Urothelium cell line (cell line): ENCODE results near the gene CD36.

ENCODE experiments used
- DNase-seq: peaks from one replicate; pipeline ENCODE4 v3.0.0; 2011; ENCODE audit warnings: low spot score, mixed read lengths
- FAIRE-seq: peaks from 2 replicates; lab custom pipeline; 2011; peaks lifted over from hg19 to GRCh38; lab: Jason Lieb, UNC

CD36 gene

GRCh38 chr7:80623503-80624252 lies 14.8 kb upstream of the CD36 start:
- DNase-seq (no peak), FAIRE-seq (peak; percentile 50)

DNA sequence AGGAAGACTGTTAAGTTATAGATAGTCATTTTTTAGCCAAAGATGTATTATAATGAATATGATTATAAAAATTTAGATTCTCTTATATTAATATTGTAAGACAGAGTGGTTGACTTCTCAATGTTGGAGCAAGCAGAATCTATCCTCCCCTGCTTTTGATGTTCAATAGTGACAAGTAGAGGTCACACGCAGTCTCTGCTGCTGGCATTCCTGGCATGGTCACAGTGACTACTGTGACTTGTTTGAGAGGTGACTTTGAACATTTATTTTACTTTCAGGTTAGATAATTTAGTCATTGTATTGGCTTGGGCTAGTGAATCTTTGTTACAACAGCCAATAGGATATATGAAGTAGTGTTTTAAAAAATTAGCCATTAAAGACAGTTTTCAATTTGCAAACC lies 13.7 kb upstream of the CD36 start:
- DNase-seq: no peak
- FAIRE-seq: peak; percentile 9

DNA sequence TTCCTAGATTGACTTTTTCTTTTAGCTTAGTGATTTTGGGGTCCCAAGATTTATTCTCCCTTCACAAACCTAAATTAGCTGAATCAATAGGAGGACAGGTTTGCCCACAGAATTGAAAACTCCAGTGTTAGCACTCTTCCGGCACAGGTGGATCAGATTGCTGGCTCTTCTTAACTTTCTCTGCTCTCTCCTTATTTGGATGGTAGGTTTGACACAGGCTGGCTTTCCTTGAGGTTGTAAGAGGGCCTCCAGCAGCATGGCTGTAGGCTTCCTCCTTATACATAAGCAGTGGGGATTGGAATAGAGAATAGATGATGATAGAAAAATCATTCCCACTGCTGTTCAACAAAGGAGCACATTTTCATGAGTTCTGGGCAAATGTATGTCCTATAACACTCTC lies 9.4 kb upstream of the CD36 start:
- no peak for FAIRE-seq
- DNase-seq: no peak

DNA sequence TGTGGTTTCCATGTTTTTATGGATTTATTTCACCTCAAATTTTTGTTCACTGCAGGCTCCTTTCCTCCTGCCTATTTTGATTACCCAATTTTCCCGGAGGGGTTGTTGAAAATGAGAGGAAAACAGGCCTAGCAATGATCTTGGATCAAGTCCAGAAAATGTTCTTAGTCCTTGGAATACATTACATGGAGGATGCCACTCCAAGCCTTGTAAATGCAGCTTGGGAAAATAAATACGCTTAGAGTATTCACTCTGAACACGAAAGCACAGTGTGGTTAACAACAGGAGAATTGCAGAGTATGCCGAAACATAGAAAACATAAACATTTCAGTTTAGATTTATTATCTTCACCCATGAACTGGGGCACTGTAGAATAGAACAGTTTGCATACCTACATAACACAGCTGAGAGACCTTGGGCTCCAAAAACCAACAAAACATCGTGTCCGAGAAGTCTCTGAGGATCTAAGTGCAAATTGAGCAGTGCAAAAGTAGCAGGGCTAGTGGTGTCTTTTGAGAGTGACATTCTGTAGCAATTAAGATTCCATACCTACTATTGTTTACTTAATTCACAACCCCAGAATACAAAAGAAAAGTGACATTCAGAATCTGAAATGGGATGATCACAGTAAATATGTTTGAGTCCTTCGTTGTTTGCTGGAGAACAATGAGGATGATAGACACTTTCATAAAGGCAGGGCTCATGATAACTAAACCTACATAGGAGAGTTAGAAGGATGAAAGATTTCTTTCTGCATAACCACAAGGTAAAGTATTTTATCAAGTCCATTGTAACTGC lies 7.6 kb upstream of the CD36 start:
- DNase-seq: no peak

DNA sequence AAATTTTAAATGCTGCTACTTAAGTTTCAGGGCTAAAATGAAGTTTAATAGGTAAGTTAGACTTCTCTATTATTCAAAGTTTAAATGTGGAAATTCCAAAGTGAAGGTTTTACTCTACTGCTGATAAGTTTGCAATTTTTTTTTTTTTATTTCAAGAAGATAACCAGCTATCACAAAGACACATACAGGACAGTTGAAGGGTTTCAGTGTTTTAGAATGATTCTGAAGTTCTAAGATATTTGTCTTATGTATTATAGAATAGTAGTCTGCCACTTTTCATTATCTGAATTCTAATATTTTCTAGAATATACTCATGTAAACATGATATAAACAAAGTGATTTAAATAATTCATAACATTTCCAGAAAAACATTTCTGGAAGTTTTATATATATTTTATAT lies 7.0 kb upstream of the CD36 start:
- no peak for DNase-seq
- FAIRE-seq: no peak

More for the DNA sequence above, 7.6 kb upstream of the CD36 start:
- peak; percentile 46 for FAIRE-seq

DNA sequence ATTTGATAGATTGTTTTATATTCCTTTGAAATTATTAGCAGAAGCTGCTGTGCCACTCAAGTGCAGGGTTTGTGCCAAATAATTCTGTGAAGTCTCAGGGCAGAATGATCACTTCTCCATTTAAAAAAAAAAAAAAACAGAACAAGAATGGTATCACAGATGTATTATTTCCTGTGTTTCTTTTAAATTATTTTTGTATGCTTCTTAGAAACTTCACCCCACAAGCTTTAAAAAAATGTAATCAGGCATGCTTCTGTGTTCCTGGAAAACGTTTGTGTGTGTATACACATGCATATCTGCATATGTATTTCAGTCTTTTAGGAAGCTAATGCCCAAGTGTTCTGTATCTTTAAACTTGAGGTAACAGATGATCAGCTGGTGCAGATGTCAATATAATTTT lies 6.3 kb upstream of the CD36 start:
- DNase-seq: no peak
- no peak for FAIRE-seq

DNA sequence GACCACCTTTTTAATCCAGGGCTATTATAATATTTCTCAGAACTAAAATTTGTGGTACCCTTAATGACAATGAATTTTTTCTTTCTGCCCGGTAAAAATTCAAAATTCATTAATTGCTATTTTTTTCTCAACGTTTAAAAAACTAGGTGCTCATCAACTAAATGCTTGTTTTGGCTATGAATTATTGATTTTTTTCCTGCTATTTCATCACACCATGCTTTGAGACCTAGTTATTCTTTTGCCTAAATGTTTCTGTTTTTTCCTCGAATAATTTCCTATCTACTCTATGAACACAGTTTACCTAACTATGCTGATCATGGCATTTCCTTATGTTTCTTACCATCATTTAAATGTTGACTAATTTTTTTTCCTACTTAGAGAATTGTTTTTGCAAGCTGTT lies 5.6 kb upstream of the CD36 start:
- FAIRE-seq (no peak), DNase-seq (no peak)

DNA sequence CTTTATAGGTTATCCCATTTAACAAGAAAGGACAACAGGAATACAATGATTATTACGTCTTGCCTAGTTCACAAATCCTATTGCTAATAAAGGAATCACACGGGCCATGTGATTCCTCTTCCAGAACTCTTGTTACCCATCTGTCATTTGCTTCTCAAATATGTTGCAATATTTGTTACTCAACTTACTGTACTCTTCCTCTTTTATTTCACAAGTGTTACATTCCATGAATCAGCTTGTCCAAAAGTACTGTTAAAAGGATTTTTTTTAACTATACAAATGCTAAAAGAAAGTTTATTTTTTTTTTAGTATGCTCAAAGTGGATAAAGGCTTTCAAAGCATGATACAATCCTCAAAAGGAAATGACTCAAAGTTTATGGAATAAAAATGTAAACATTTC lies 3.9 kb upstream of the CD36 start:
- DNase-seq (no peak), FAIRE-seq (no peak)

DNA sequence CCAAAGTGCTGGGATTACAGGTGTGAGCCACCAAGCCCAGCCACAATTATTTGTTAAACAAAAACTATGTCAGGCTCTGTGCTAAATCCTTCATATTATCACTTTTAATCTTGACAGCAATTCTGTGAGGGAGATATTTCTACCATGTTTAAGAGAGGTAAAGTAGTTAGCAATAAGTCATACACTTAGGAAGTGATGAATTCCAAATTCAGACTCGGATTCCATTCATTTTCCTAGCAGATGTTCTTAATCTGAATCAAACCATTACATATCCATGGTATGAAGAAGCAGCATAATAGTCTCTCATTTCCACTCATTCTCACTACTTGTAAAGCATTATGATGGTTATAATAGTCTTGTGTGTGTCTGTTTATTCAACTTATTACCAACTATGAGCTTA lies 2.9 kb upstream of the CD36 start:
- DNase-seq (no peak), FAIRE-seq (no peak)

- FAIRE-seq: no peak
- DNase-seq: no peak
Measured at GRCh38 chr7:80635998-80636397, 2.4 kb upstream of the CD36 start.

- no peak for FAIRE-seq
- DNase-seq: no peak
Measured at GRCh38 chr7:80636709-80637108, 1.7 kb upstream of the CD36 start.

DNA sequence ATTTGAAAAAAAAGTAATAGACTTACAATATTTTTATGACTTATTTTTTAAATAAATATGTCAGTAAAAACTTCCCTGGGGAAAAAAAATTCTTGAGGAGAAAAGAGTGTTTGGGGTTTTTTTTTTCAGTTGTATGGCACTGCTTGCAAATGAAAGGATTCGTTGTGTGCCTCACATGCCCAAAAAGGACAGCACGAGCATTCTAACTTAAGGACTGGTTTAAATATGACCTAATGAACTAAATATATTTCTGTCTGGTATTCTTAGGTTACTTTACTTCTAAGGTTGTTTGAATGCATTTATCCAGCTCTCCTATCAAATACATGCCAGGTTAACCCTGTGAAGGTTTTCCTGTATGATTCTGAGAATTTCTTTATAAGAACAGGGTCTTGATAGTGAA lies 988 bp upstream of the CD36 start:
- no peak for DNase-seq
- FAIRE-seq: no peak

DNA sequence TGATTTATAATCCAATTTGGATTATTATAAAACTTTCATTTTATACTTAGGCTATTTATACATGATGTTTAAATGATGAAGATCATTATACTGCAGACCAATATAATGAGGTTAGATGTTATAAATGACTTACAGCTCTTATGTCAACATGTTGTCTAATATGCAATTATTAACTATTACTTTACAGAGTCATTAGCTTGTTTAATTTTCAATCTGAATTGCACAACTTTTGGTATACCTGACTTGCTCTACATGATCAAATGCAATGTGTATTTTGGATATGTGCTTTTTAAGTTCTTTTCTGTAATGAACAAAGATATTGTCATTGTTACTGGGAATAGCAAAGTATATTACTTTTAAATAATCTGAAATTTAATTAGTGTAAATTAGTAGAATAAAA lies 569 bp downstream of the CD36 start:
- FAIRE-seq: no peak
- no peak for DNase-seq

- FAIRE-seq: no peak
- DNase-seq: peak; percentile 48
Measured at GRCh38 chr7:80640846-80641245, 2.4 kb downstream of the CD36 start.

- FAIRE-seq (no peak), DNase-seq (no peak)
Measured at GRCh38 chr7:80641548-80641947, 3.1 kb downstream of the CD36 start.

DNA sequence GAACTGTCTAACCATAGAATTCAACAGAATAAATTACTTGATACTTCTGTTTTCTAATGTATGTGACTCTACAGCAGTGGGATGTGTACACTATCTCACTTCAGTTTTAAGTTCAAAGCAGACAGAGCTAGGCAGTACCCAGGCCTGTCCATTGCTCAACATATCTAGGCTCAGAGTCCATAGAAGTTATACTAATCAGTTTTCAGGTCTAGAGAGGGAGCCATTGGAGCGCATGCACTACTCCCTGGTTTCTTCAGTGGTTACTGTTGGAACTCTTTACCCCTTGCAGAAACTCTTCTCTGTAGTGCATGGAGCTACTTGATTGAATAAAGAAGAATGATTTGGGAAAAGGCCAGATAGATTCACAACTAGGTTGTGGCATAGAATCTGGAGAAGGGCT lies 4.4 kb downstream of the CD36 start:
- no peak for FAIRE-seq
- DNase-seq: no peak

DNA sequence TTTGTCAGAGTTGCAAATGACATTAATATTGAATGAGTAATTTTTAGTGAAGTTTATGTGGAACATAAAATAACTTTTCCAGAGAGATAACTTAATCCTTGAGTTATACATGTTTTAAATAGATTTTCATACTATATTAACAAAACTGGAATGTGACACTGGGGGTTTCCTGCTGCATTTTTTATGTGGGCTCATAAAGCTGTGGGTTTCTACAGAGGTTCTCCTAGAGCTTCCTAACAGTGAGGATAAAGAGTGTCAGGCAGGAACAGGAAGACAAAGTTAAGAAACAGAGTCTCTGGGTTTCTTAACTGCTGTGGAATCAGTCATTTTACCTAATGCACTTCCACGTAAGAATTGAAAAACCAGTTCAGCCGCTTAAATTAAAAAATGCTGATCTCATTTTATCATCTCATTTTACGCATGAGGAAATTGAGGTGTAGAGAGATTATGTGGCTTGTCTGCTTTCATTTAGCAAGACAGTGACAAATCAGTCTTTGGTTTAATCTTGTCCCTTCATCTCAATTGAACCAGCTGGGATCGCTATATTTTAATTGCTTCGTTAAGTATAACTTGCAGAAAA lies 5.0 kb downstream of the CD36 start:
- FAIRE-seq (no peak), DNase-seq (no peak)

GRCh38 chr7:80644054-80644453 lies 5.6 kb downstream of the CD36 start:
- DNase-seq (no peak), FAIRE-seq (peak; percentile 5)

DNA sequence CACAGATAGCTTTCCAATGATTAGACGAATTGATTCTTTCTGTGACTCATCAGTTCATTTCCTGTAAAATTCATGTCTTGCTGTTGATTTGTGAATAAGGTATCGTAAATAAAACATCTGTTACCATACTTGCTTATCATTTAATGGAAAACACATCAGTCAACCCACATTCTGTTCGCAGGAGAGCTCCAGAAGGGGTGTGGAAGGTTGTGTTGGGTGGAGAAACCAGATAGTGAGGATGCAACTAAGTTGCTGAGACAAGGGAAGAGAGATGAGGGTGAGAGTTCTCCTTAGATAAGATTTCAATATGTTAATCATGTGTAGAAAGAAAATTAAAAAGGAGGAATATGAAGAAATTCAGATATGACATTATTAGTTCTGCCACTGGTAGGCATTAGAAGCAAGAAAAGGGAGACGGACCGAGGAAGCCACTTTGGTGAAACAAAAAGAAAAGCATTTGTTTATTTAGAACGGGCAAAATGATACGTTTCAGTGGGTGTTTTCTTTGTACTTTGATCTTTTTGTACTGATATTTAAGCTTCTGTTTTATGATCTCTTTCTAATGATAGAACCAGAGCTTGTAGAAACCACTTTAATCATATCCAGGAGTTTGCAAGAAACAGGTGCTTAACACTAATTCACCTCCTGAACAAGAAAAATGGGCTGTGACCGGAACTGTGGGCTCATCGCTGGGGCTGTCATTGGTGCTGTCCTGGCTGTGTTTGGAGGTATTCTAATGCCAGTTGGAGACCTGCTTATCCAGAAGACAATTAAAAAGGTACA lies 7.8 kb downstream of the CD36 start:
- FAIRE-seq (no peak), DNase-seq (no peak)

- DNase-seq (no peak), FAIRE-seq (no peak)
Measured at GRCh38 chr7:80647436-80647835, 9.0 kb downstream of the CD36 start.

DNA sequence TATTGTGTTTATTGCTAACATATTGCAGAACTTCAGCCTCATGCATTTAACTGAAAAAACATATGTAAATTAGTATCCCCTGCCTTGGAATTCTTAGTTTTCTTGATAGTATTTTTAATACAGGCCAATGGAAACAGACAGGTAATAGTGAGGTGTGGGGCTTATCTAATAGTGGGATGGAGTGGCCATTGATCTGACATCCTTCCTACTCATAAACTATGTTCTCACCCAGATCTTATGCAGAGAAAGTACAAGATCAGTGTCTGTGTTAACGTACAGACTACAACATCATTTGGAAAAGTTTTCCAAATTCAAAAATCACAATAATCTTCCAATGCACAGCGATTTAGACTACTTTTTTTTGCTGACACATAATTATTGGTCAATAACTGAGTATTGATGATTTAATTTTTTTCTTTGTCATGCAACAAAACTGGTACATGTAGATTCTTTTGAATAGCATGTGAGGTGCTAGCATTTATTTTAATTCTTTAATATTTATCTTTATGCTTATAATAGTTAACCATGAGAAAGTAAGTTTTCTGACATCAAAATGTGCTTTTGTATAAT lies 9.7 kb downstream of the CD36 start:
- DNase-seq (no peak), FAIRE-seq (peak; percentile 9)
